ENCODE data around the gene TBC1D28.
"Not testable (repeated sequence)": the region's sequence is repeated elsewhere in the genome, so short reads cannot be mapped to it uniquely, and the experiment has no call there.

TBC1D28 gene

GRCh38 chr17:18644291-18644690 lies at the start of gene TBC1D28:
Gene TBC1D28, minus strand, starts transcription at chr17:18644391. Its CDS starts 3,039 bp downstream, at chr17:18641352.
- DNase-seq (ENCODE audit: low read depth), result not testable (repeated sequence)

- DNase-seq (ENCODE audit: low read depth), result not testable (repeated sequence)
Measured at GRCh38 chr17:18682668-18683067, 38.5 kb upstream of the TBC1D28 start.

- peak; percentile 91 for DNase-seq (ENCODE audit: low read depth)
Measured at GRCh38 chr17:18681767-18682571, 37.8 kb upstream of the TBC1D28 start, which contains the start of gene FOXO3B. Gene FOXO3B, minus strand, starts transcription at chr17:18682314. Its CDS starts 663 bp downstream, at chr17:18681651.

- DNase-seq (ENCODE audit: low read depth), result not testable (repeated sequence)
Measured at GRCh38 chr17:18677381-18677780, 33.2 kb upstream of the TBC1D28 start.

- DNase-seq (ENCODE audit: low read depth), result not testable (repeated sequence)
Measured at GRCh38 chr17:18676928-18677327, 32.7 kb upstream of the TBC1D28 start.

- DNase-seq (ENCODE audit: low read depth), result not testable (repeated sequence)
Measured at GRCh38 chr17:18672395-18673227, 28.4 kb upstream of the TBC1D28 start.

- not testable (repeated sequence) for DNase-seq (ENCODE audit: low read depth)
Measured at GRCh38 chr17:18668625-18669024, 24.4 kb upstream of the TBC1D28 start.

- DNase-seq (ENCODE audit: low read depth), result not testable (repeated sequence)
Measured at GRCh38 chr17:18667535-18667934, 23.3 kb upstream of the TBC1D28 start.

- DNase-seq (ENCODE audit: low read depth), result not testable (repeated sequence)
Measured at GRCh38 chr17:18666326-18666725, 22.1 kb upstream of the TBC1D28 start.

GRCh38 chr17:18661924-18662624 lies 17.9 kb upstream of the TBC1D28 start:
- peak; percentile 8 for DNase-seq (ENCODE audit: low read depth)

- not testable (repeated sequence) for DNase-seq (ENCODE audit: low read depth)
Measured at GRCh38 chr17:18650094-18650493, 5.9 kb upstream of the TBC1D28 start.

- DNase-seq (ENCODE audit: low read depth), result not testable (repeated sequence)
Measured at GRCh38 chr17:18643124-18643523, 1.1 kb downstream of the TBC1D28 start.

GRCh38 chr17:18638357-18638756 lies 5.8 kb downstream of the TBC1D28 start:
- not testable (repeated sequence) for DNase-seq (ENCODE audit: low read depth)

GRCh38 chr17:18636237-18636636 lies 8.0 kb downstream of the TBC1D28 start:
- DNase-seq (ENCODE audit: low read depth), result peak; percentile 25

GRCh38 chr17:18635773-18636172 lies 8.4 kb downstream of the TBC1D28 start:
- DNase-seq (ENCODE audit: low read depth), result not testable (repeated sequence)

- DNase-seq (ENCODE audit: low read depth), result not testable (repeated sequence)
Measured at GRCh38 chr17:18634550-18635263, 9.5 kb downstream of the TBC1D28 start.

GRCh38 chr17:18626152-18626870 lies 17.9 kb downstream of the TBC1D28 start:
- no peak for DNase-seq (ENCODE audit: low read depth)

GRCh38 chr17:18625509-18626104 lies 18.6 kb downstream of the TBC1D28 start:
- DNase-seq (ENCODE audit: low read depth), result peak; percentile 66

- not testable (repeated sequence) for DNase-seq (ENCODE audit: low read depth)
Measured at GRCh38 chr17:18624862-18625501, 19.2 kb downstream of the TBC1D28 start.

- not testable (repeated sequence) for DNase-seq (ENCODE audit: low read depth)
Measured at GRCh38 chr17:18617613-18618012, 26.6 kb downstream of the TBC1D28 start.
